Ovary (tissue), 9 donors: Measurements from ENCODE around the gene CCDC57. TPM values are rescaled to one million over a fixed set of nuclear protein-coding genes. Genes with fewer than 3 reads are reported as not detected.
"Not testable (repeated sequence)": the region's sequence is repeated elsewhere in the genome, so short reads cannot be mapped to it uniquely, and the experiment has no call there.

Source experiments
- DNase-seq, 5 donors: peaks; one replicate each; pipeline ENCODE4 v3.0.0-alpha.2; 2019 to 2020
- H3K27ac ChIP-seq, 2 donors: fragments of 200-600 bp; one replicate each; pipeline versions ENCODE4 v1.5.1 to v1.8.0; 2019 to 2022
- H3K27me3 ChIP-seq: fragments of 200-600 bp; one replicate; pipeline ENCODE4 v1.8.0; 2022
- H3K36me3 ChIP-seq: fragments of 200-600 bp; sonication (generic); one replicate; pipeline ENCODE4 v1.5.1; 2019
- H3K4me1 ChIP-seq: one replicate; pipeline ENCODE4 v1.8.1; 2013; ENCODE audit warnings: mild to moderate bottlenecking, moderate library complexity; ENCODE audit not compliant: insufficient read depth
- H3K4me3 ChIP-seq: fragments of 200-600 bp; sonication (generic); one replicate; pipeline ENCODE4 v1.5.1; 2017
- H3K9me3 ChIP-seq, 2 donors: fragments of 200-600 bp in 1 of 2; sonication (generic) in 1 of 2; one replicate each; pipeline versions ENCODE4 v1.5.1 to v1.8.1; 2013 to 2019; ENCODE audit warnings: mild to moderate bottlenecking in 1 of 2, moderate library complexity in 1 of 2
- CTCF ChIP-seq, 3 donors: fragments of 450-650 bp in 2 of 3; fragments of 200-600 bp in 1 of 3; IDR thresholded peaks; one replicate each; pipeline versions ENCODE4 v1.5.1 to v1.8.0; 2016 to 2022; ENCODE audit warnings: antibody characterized with exemption in 3 of 3, mild to moderate bottlenecking in 1 of 3
- EP300 ChIP-seq: sonication (generic); formaldehyde crosslinking; IDR thresholded peaks from one replicate; pipeline ENCODE4 v1.6.1; 2017; ENCODE audit warnings: antibody characterized with exemption
- POLR2A ChIP-seq: fragments of 450-650 bp; IDR thresholded peaks from one replicate; pipeline ENCODE4 v1.6.1; 2017; ENCODE audit warnings: antibody characterized with exemption, mild to moderate bottlenecking, moderate library complexity
- WGBS, 3 donors: extraction: QIAGEN DNeasy Blood & Tissue Kit in 1 of 3; methylation state at CpG; one replicate each; pipeline versions ENCODE4 v1.1.5 to v1.1.7; 2013 to 2017; 5-methylcytosine and 5-hydroxymethylcytosine counted together
- intact Hi-C, 4 donors: fragments of 100-400 bp; cut with DNase I; formaldehyde crosslinking; loops; one replicate each; pipeline versions ENCODE4 v1.11.0 to v1.15.1; 2022 to 2023
- polyA plus RNA-seq, 2 donors: library from polyadenylated mRNA; stranded (reverse); fragments of 200-250 nt in 1 of 2; fragments of 350-450 nt in 1 of 2; fragmentation: Illumina TruSeq in 1 of 2; extraction: RNeasy Lipid Tissue Mini Kit (QIAGEN cat#74804) in 1 of 2; gene quantifications; one replicate each; pipeline ENCODE4 v1.2.3, GENCODE V29; 2013 to 2014
- total RNA-seq, 7 donors: library from RNA; depleted of rRNA in 2 of 7; stranded (reverse); fragments of >200 nt in 2 of 7; fragmentation: NEBNext Ultra II Directional in 3 of 7; extraction: Animal tissue kit (Norgen Biotek cat#: 25700) in 3 of 7; gene quantifications; one replicate each; pipeline versions ENCODE4 v1.1.0 to v1.2.4, GENCODE V29; 2016 to 2023
- donor health status: DM: no; HTN: no; CAD: no; lungs with moderate emphysema.
- donor health status: DM: no; HTN: no; CAD: no.
- donor health status: Bipolar disorder and iron deficiency.
- donor health status: DM: yes; HTN: yes; CAD: no.
- donor health status: DM: no; HTN: no; CAD: no.
- donor health status: DM: yes; HTN: yes; CAD: no.

The CCDC57 gene
- total and polyA plus RNA-seq, 9 donors, result 7.7 to 65.0 (median 40.3) TPM

- intact Hi-C loops, result no loop called here
- Histone ChIP-seq H3K27ac (no peak overlapping the region), H3K9me3 (no peaks in the 10 kb centered on the region), H3K36me3 (no peaks in the 10 kb centered on the region), H3K4me3 (no peak overlapping the region), H3K4me1 (peaks cover 1% of the 10 kb centered on the region), H3K27me3 (no peaks in the 10 kb centered on the region)
- no peak for DNase-seq
- WGBS, 3 donors, result 92 to 94% (median 92%) methylated on average over 28 of the region's 28 CpGs
- TF ChIP-seq EP300 (no peak), CTCF (IDR thresholded peaks at IDR 0.05) (no peak), POLR2A (no peak)
Measured at GRCh38 chr17:82138511-82138992, 74.1 kb downstream of the CCDC57 start.

GRCh38 chr17:82134101-82134500 is 78.5 kb downstream of the CCDC57 start:
- Histone ChIP-seq H3K36me3 (no peaks in the 10 kb centered on the region), H3K9me3 (no peaks in the 10 kb centered on the region), H3K4me3 (no peak overlapping the region), H3K27me3 (no peaks in the 10 kb centered on the region), H3K4me1 (no peaks in the 10 kb centered on the region), H3K27ac (no peak overlapping the region)
- 84 to 86% (median 85%) methylated on average over 11 of the region's 11 CpGs for WGBS, 3 donors
- TF ChIP-seq CTCF (IDR thresholded peaks at IDR 0.05) (no peak), EP300 (no peak), POLR2A (no peak)
- intact Hi-C loops, result no loop called here
- no peak for DNase-seq

DNA sequence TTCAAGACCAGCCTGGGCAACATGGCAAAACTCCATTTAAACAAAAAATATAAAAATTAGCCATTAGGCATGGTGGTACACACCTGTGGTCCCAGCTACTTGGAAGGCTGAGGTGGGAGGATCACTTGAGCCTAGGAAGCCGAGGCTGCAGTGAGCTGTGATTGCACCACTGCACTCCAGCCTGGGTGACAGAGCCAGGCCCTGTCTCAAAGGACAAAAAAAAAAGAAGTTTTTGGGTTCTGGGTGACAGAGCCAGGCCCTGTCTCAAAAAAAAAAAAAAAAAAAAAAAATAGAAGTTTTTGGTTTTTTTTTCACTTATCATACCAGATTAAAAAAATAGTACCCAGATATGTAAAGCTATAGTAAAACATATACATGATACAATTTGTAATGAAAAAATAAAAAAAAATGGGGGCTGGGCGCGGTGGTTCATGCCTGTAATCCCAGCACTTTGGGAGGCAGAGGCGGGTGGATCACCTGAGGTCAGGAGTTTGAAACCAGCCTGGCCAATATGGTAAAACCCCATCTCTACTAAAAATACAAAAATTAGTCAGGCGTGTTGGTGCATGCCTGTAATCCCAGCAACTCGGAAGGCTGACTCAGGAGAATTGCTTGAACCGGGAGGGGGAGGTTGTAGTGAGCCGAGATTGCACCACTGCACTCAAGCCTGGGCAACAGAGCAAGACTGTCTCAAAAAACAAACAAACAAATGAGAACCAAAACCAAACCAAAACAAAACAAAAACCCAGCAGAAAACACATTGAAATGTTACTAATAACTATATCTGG is 79.3 kb downstream of the CCDC57 start:
- DNase-seq, H3K4me1 ChIP-seq, H3K9me3 ChIP-seq, H3K27me3 ChIP-seq, intact Hi-C loops, H3K36me3 ChIP-seq, H3K4me3 ChIP-seq, H3K27ac ChIP-seq: not testable (repeated sequence)
- WGBS, 3 donors, result 67 to 75% (median 69%) methylated on average over 8 of the region's 8 CpGs

- Histone ChIP-seq H3K27ac (no peak overlapping the region), H3K4me1 (no peaks in the 10 kb centered on the region), H3K36me3 (no peaks in the 10 kb centered on the region), H3K9me3 (no peaks in the 10 kb centered on the region), H3K4me3 (no peak overlapping the region), H3K27me3 (no peaks in the 10 kb centered on the region)
- 94 to 97% (median 95%) methylated on average over 4 of the region's 4 CpGs for WGBS, 3 donors
- DNase-seq, result no peak
- no peak for TF ChIP-seq EP300
- intact Hi-C loops, result loop anchor here in 1 of 4 donors (5.0 kb wide), 1 partner anchor 58 kb away; no protein-coding TSS in a partner anchor
Measured at GRCh38 chr17:82129095-82129494, 83.5 kb downstream of the CCDC57 start.

DNA sequence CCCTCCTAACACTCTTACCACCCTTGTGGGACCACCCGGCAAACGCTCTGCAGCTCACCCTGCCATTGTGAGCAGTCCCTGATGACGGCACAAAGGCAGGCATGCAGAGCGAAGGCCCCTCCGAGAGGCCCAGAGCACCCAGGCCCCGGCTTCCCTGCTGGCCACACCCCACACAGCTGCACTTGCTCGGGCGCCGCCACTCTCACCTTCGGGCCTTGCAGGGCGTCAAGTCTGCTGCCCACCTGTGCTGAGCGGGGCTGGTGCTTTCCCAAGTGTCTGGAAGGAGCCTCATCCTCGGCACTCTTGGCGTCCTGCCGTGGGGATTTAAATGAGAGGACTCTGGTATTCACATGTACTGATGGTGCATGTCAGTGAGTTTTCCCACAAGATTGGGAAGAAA is 84.4 kb downstream of the CCDC57 start:
- Histone ChIP-seq H3K4me1 (no peaks in the 10 kb centered on the region), H3K36me3 (no peaks in the 10 kb centered on the region), H3K27ac (no peak overlapping the region), H3K4me3 (no peak overlapping the region), H3K9me3 (no peaks in the 10 kb centered on the region), H3K27me3 (no peaks in the 10 kb centered on the region)
- DNase-seq, result no peak
- TF ChIP-seq CTCF (IDR thresholded peaks at IDR 0.05) (no peak), POLR2A (no peak), EP300 (no peak)
- 84 to 90% (median 89%) methylated on average over 15 of the region's 15 CpGs for WGBS, 3 donors
- intact Hi-C loops, result loop anchor here in 1 of 4 donors (5.0 kb wide), 1 partner anchor 59 kb away; no protein-coding TSS in a partner anchor
